Heart left ventricle (tissue), 16 donors: ENCODE results near the gene RFXANK. TPM values are rescaled to one million over a fixed set of nuclear protein-coding genes. Genes with fewer than 3 reads are reported as not detected.

Experiments used
- ATAC-seq, 4 donors: fragments of 200-7000 bp; cut with Tn5 transposase; one replicate each; pipeline ENCODE4 v1.9.1; 2020 to 2022; ENCODE audit warnings: moderate library complexity in 4 of 4, mild to moderate bottlenecking in 3 of 4, moderate number of reproducible peaks in 1 of 4
- DNase-seq, 5 donors: peaks; one replicate each; pipeline ENCODE4 v3.0.0-alpha.2; 2020
- H3K27ac ChIP-seq, 12 donors: fragments of 200-600 bp; sonication (generic) in 4 of 12; one replicate each; pipeline versions ENCODE4 v1.5.0 to v1.8.0; 2016 to 2022; ENCODE audit warnings: mild to moderate bottlenecking in 2 of 12
- H3K27me3 ChIP-seq, 9 donors: fragments of 200-600 bp; sonication (generic) in 2 of 9; one replicate each; pipeline versions ENCODE4 v1.5.1 to v1.8.0; 2016 to 2022; ENCODE audit warnings: mild to moderate bottlenecking in 3 of 9
- H3K36me3 ChIP-seq, 9 donors: fragments of 200-600 bp; sonication (generic) in 2 of 9; one replicate each; pipeline versions ENCODE4 v1.5.0 to v1.8.0; 2018 to 2022; ENCODE audit warnings: mild to moderate bottlenecking in 2 of 9
- H3K4me1 ChIP-seq, 12 donors: fragments of 200-600 bp; sonication (generic) in 4 of 12; one replicate each; pipeline versions ENCODE4 v1.5.0 to v1.8.0; 2016 to 2022; ENCODE audit warnings: mild to moderate bottlenecking in 3 of 12
- H3K4me3 ChIP-seq, 12 donors: fragments of 200-600 bp; sonication (generic) in 4 of 12; one replicate each; pipeline versions ENCODE4 v1.5.0 to v1.8.0; 2017 to 2022; ENCODE audit warnings: mild to moderate bottlenecking in 9 of 12, moderate library complexity in 4 of 12
- H3K9me3 ChIP-seq, 12 donors: fragments of 200-600 bp; sonication (generic) in 4 of 12; one replicate each; pipeline versions ENCODE4 v1.5.0 to v1.8.0; 2016 to 2022; ENCODE audit warnings: mild to moderate bottlenecking in 1 of 12
- POLR2A ChIP-seq, 2 donors: fragments of 450-650 bp; IDR thresholded peaks; one replicate each; pipeline ENCODE4 v1.6.1; 2017; ENCODE audit warnings: antibody characterized with exemption in 2 of 2, mild to moderate bottlenecking in 2 of 2, moderate library complexity in 2 of 2
- WGBS, 4 donors: extraction: QIAGEN DNeasy Blood & Tissue Kit in 2 of 4; methylation state at CpG; one replicate each; pipeline versions ENCODE4 v1.1.5 to v1.1.7; 2013 to 2018; 5-methylcytosine and 5-hydroxymethylcytosine counted together
- intact Hi-C, 10 donors: fragments of 100-400 bp; cut with DNase I; formaldehyde crosslinking; loops; one replicate each; pipeline versions ENCODE4 v1.11.1 to v1.14.2; 2022
- polyA plus RNA-seq, 2 donors: library from polyadenylated mRNA; stranded (reverse); fragments of 200-250 nt; gene quantifications; one replicate each; pipeline ENCODE4 v1.2.3, GENCODE V29; 2013
- total RNA-seq, 9 donors: library from RNA; depleted of rRNA in 2 of 9; stranded (reverse); fragments of >200 nt in 2 of 9; fragmentation: NEBNext Ultra II Directional in 3 of 9; extraction: Animal tissue kit (Norgen Biotek cat#: 25700) in 3 of 9; gene quantifications; one replicate each; pipeline versions ENCODE4 v1.1.0 to v1.2.4, GENCODE V29; 2016 to 2023
- TF ChIP-seq, protein P1 (sequence below), 12 donors: fragments of 200-600 bp; sonication (generic) in 4 of 12; IDR thresholded peaks; one replicate each; pipeline versions ENCODE4 v1.5.0 to v1.8.0; 2018 to 2022; ENCODE audit warnings: antibody characterized with exemption in 12 of 12, mild to moderate bottlenecking in 5 of 12
- donor health status: ischemic (EF 13 %, LVEDD 7.1; RV severe dilation, severe dysfunction).
- donor health status: healthy with polysubstance abuse.
- donor health status: DM: no; HTN: yes; CAD: no.
- donor health status: DM: no; HTN: no; CAD: no.
- donor health status: ischemic (EF 25% LVEDD 6.9; RV normal size, moderate dysfunction).
- donor health status: ischemic (EF 25% LVEDD 5.7; RV mildly dilated, moderate dysfunction).
- donor health status: healthy.
- donor health status: DM: yes; HTN: yes; CAD: no.
- donor health status: ischemic (EF 35%, LVEDD 5.7; RV mildly dilated, moderate dysfunction).
- donor health status: nonischemic (EF 11% LVEDD 7.7; RV severe dilation, severe dysfunction).
- donor health status: DM: yes; HTN: yes; CAD: no.
- donor health status: PGD.
- donor health status: ischemic (EF 29% LVEDD 5.4; RV normal size, mild dysfunction).
- donor health status: nonischemic (EF 23%, LVEDD 6.1; RV moderate dilation, normal function).

RFXANK gene
- total and polyA plus RNA-seq, 11 donors: 26.5 to 71.9 (median 42.3) TPM

DNA sequence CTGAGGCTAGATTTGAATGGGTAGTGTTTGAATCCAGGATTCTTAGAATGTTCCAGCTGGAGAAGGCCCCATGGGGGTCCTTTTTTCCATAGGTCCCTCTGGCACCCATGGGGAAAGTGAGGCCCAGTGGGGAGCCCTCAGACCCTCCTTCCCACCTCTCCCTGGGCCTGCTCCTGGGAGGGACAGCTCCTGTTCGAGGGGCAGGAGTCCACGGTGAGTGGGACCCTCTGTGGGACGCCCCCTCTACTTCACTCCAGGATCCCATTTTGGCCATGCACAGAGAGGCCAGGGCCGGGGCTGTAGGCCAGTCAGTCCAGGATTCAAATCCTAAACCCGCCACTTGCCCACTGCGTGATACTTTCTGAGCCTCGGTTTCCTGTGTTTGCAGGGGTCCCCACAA is 29.6 kb upstream of the RFXANK start:
- no peaks in the 10 kb centered on the region for H3K9me3 ChIP-seq
- H3K4me3 ChIP-seq: no peak overlapping the region
- no peak overlapping the region for H3K27ac ChIP-seq
- intact Hi-C loops: no loop called here
- no peak for TF ChIP-seq POLR2A (IDR thresholded peaks at IDR 0.05)
- TF ChIP-seq, protein P1, sequence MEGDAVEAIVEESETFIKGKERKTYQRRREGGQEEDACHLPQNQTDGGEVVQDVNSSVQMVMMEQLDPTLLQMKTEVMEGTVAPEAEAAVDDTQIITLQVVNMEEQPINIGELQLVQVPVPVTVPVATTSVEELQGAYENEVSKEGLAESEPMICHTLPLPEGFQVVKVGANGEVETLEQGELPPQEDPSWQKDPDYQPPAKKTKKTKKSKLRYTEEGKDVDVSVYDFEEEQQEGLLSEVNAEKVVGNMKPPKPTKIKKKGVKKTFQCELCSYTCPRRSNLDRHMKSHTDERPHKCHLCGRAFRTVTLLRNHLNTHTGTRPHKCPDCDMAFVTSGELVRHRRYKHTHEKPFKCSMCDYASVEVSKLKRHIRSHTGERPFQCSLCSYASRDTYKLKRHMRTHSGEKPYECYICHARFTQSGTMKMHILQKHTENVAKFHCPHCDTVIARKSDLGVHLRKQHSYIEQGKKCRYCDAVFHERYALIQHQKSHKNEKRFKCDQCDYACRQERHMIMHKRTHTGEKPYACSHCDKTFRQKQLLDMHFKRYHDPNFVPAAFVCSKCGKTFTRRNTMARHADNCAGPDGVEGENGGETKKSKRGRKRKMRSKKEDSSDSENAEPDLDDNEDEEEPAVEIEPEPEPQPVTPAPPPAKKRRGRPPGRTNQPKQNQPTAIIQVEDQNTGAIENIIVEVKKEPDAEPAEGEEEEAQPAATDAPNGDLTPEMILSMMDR (IDR thresholded peaks at IDR 0.05): no peak
- no peaks in the 10 kb centered on the region for H3K36me3 ChIP-seq
- DNase-seq: no peak
- ATAC-seq: no peak
- H3K4me1 ChIP-seq: no peaks in the 10 kb centered on the region
- WGBS, 4 donors: 87 to 95% (median 93%) methylated on average over 7 of the region's 7 CpGs
- H3K27me3 ChIP-seq: no peaks in the 10 kb centered on the region

DNA sequence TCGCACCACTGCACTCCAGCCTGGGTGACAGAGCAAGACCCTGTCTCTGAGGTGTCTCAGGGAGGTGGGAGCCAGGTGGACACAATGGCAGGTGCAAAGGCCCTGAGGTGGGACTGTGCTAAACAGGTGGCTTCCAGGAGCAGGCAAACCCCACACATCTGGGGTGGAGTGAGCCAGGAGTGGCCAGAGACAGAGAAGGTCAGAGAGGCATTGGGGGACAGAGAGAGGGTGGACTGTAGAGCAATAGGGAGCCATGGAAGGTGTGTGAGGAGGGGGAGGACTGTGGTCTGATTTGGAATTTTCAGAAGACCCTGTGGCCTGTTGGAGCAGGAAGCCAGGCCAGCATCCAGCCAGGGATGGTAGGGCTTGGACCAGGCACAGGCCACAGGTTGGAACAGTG is 26.7 kb upstream of the RFXANK start:
- intact Hi-C loops: no loop called here
- ATAC-seq (no peak), DNase-seq (no peak)
- no peak overlapping the region for H3K4me3 ChIP-seq
- H3K36me3 ChIP-seq: no peaks in the 10 kb centered on the region
- no peaks in the 10 kb centered on the region for H3K27me3 ChIP-seq
- H3K9me3 ChIP-seq: no peaks in the 10 kb centered on the region
- WGBS, 4 donors: 80 to 100% (median 97%) methylated on average over 1 of the region's 1 CpG
- no peak for TF ChIP-seq POLR2A (IDR thresholded peaks at IDR 0.05)
- TF ChIP-seq, protein P1 (IDR thresholded peaks at IDR 0.05): no peak
- H3K4me1 ChIP-seq: peaks cover 0 to 8% (median 3%) of the 10 kb centered on the region in 12 donors
- H3K27ac ChIP-seq: no peak overlapping the region

- no peaks in the 10 kb centered on the region for H3K36me3 ChIP-seq
- H3K27ac ChIP-seq: no peak overlapping the region
- no peak for ATAC-seq
- no peak for TF ChIP-seq POLR2A (IDR thresholded peaks at IDR 0.05)
- TF ChIP-seq, protein P1 (IDR thresholded peaks at IDR 0.05): no peak
- no peak for DNase-seq
- no peak overlapping the region for H3K4me3 ChIP-seq
- intact Hi-C loops: no loop called here
- no peaks in the 10 kb centered on the region for H3K9me3 ChIP-seq
- WGBS, 4 donors: 85 to 94% (median 92%) methylated on average over 3 of the region's 3 CpGs
- peaks cover 0 to 13% (median 6%) of the 10 kb centered on the region in 12 donors for H3K4me1 ChIP-seq
- no peaks in the 10 kb centered on the region for H3K27me3 ChIP-seq
These were observed 24.4 kb upstream of the RFXANK start for GRCh38 chr19:19167612-19168011.

GRCh38 chr19:19169236-19170052 is 22.6 kb upstream of the RFXANK start:
- 69 to 83% (median 79%) methylated on average over 7 to 9 of the region's 9 CpGs for WGBS, 4 donors
- Histone ChIP-seq H3K27ac (no peak overlapping the region), H3K9me3 (no peaks in the 10 kb centered on the region), H3K4me3 (peak overlapping the region in 9 of 12 donors; percentile 13 to 48 (median 39)), H3K4me1 (peaks cover 0 to 13% (median 6%) of the 10 kb centered on the region in 12 donors), H3K27me3 (no peaks in the 10 kb centered on the region), H3K36me3 (no peaks in the 10 kb centered on the region)
- no peak for TF ChIP-seq POLR2A (IDR thresholded peaks at IDR 0.05)
- TF ChIP-seq, protein P1 (IDR thresholded peaks at IDR 0.05): no peak
- ATAC-seq: peak in 1 of 4 donors; percentile 2
- intact Hi-C loops: no loop called here
- no peak for DNase-seq
